HG03060 (cell line): Measurements from ENCODE around the gene BRI3BP.

ENCODE experiments used
- ATAC-seq: cut with Tn5 transposase; IDR thresholded peaks from one replicate; pipeline ENCODE4 v1.9.1; 2021; ENCODE audit warnings: low read depth, moderate number of reproducible peaks; ENCODE audit not compliant: unreplicated experiment

BRI3BP gene, protein sequence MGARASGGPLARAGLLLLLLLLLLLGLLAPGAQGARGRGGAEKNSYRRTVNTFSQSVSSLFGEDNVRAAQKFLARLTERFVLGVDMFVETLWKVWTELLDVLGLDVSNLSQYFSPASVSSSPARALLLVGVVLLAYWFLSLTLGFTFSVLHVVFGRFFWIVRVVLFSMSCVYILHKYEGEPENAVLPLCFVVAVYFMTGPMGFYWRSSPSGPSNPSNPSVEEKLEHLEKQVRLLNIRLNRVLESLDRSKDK

DNA sequence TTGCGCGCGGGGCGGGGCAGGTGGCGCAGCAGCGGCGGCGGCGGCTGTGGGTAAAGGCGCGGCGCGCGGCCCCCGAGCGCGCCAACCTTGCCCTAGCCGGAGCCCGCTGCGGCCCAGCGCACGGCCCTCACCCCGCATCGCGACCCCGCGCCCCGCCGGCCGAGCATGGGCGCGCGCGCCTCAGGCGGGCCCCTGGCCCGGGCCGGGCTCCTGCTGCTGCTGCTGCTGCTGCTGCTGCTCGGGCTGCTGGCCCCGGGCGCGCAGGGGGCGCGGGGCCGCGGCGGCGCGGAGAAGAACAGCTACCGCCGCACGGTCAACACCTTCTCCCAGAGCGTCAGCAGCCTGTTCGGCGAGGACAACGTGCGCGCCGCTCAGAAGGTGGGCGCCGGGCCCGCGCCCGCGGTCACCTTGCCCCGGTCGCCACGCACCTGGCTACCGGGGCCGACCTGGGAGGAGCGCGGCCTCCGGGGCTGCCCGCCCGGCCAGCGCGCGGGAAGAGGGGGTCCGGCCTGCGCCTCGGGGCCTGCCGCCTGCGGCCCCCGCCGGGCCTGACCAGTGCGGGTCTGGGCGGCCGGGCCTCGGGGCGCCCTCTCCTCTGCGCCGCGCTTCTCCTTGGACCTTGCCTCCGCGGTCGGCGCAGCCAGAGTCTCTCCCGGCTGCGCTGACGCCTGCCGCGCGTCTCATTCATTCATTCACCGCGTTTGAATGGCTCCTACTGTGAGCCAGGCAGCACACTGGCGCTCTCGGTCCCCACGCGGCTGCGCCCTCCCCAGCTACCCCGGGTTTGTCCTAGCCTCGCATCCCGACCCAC, at the start of gene BRI3BP:
BRI3BP (plus strand) TSS at position 20 of the 811 bp plus-strand sequence; CDS start at position 166, 146 bp downstream.
- ATAC-seq = no peak

DNA sequence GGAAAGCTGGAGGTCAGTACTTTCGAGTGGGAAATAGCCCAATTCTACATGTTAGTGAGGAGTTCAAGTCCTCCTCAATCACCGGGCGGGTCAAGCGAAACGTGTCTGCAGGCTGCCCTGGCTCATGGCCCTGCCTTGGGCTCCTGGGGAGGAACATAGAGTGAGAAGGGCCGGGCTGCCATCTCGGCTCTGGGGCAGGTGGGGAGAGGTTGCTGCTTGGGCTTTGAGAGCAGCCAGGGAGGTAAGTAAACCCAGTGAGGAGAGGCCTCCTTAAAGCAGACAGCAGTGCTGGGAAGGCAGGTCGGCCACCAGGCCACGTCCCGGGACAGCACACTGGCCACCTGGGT, 47.0 kb upstream of the BRI3BP start:
- ATAC-seq = no peak

DNA sequence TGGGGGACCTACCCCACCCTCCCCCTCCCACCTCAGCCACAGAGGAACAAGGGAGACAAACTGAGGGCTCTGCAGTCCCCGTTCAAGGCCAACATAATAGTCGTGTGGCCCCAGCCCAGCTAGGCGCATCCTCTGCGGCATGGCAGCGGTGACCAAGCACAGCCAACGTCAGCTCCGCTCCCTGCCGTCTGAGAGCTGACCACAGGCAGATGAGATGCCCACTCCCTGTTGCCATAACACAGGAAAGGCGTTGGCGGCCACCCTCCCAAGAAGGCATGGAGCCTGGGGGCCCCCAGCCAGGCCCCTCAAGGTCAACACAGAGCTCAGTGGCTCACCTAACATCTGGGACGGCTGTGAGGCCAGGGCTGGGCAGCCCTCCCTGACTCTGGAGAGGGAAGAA, 46.4 kb upstream of the BRI3BP start:
- ATAC-seq = no peak

DNA sequence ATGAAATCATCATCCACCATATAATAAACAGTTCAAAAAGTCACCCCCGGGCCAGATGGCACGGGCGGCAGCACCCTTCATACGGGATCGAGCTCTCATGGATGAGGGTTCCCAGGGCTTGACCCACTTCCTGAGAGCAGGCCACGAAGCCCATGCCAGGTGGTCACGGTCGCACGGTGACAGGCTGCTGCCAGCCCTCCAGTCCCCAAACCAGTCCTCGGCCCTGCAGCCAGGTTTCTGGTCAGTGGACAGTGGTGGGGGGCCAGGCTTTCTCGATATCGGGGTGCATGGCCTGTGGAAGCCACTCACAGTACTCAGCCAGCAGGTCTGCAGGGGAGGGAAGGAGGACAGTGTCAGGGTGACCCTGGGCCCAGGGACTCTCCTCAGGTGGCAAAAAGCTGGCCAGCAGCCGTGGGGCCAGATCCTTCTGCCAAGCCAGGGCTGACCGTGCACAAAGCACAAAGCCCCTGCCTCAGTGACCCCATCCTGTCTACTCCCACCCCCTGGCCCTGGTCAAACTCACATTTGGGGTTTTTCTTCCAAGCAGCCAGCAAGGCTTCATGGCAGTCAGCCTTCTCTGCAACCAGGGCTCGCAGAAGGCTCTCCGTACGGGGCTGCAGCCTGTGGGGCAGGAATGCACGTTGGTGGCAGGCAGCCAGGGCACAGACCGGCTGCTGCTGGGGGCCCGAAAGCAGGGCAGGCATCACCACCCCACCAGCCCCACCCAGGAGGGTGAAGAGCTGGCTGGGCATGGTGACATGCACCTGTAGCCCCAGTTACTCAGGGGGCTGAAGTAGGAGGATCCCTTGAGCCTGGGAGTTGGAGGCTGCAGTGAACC, 45.7 kb upstream of the BRI3BP start:
- ATAC-seq = no peak

DNA sequence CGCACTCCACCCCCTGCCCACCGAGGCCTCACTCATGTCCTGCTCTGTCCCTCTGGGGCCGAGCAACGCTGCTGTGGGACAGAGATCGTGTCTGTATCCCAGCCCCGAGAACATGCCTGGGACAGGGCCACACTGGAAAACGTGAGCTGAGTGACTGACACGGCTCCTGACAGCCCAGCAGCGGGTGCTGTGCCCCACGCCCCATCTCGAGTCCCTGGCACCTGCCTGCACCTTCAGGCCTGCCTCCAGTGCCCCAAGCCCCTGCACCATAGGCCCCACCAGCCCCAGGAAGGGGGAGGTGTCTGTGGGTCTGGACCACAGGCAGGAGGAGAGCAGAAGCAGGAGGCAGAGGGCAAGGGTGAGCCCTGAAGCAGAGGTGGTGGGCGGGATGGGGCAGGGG, 44.4 kb upstream of the BRI3BP start:
- no peak for ATAC-seq

DNA sequence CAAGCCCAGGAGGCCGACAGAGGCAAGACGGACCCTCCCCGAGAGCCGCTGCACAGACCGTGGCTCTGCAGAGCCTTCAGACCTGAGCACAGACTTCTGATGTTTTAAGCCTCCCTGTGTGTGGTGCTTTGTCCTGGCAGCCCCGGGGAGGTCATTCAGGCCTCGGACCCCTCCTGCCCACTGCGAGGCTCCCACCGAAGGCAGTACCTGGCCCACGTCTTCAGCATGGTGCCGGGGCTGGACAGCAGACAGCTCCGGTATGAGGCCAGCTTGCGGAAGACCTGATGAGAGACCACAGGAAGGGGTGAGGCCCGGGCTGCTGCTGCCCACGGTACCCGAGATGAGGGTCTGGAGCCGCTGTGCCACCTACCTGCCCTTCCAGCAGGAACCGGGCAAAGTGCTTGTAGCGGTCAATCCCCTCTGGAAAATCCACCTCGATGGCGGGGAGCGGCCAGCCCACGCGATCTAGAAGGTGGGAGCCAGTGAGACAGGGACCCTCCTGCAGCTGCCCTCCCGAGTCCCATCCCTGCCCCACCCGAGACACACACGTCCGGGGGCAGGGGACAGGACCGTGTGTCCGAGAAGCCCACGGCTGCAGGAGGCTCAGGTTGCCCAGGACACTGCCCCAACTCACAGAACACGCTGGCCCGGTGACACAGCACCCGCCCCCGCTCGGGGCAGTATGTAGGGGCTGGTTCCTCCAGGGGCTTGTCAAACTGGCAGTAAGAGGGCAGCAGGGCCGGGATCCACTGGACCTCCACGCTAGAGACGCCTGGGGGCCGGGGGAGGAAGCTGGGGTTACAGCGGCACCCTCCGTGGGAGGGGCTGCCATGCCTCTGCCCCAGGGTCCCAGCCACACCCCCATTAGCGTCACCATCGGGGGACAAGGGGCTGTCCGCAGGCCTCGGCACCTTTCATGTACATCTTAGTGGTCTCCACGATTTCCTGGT, 43.4 kb upstream of the BRI3BP start:
- no peak for ATAC-seq

DNA sequence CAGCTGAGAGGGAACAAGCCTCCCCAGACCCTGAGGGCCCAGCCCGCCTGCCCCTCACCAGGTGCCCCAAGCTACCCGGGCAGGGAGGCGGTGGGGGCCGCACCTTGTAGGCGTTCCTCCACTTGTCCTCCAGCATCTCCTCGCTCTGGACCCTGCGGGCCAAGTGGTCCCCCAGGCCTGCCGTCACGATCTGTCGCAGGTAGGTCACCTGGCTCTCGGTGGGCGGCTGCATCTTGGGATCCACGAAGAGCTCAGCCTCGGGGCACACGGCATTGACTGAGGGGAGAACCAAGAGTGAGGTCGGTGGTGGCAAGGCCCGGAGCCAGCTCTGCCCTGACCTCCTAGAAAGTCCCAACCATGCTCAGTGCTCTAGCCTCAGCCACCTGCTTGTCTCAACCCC, 41.1 kb upstream of the BRI3BP start:
- no peak for ATAC-seq

DNA sequence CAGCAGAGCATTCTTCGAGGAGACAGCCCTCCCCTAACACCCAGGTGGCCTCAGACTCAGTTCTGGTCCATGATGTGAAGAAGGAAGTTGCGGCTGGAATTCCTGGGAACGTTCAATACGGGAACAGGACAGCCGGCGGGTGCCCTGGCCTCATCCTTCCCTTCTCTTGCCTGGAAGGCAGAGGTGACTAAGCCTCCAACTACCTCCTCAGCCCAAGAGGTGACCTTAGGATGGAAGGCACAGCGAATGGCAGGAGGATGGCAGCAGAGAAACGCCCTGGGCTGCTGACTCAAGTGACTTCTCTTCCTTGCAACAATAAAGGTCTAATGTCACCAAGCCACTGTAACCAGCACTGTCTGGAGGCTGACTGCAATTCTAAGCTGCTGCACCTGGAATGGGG, 40.6 kb upstream of the BRI3BP start:
- ATAC-seq = no peak

DNA sequence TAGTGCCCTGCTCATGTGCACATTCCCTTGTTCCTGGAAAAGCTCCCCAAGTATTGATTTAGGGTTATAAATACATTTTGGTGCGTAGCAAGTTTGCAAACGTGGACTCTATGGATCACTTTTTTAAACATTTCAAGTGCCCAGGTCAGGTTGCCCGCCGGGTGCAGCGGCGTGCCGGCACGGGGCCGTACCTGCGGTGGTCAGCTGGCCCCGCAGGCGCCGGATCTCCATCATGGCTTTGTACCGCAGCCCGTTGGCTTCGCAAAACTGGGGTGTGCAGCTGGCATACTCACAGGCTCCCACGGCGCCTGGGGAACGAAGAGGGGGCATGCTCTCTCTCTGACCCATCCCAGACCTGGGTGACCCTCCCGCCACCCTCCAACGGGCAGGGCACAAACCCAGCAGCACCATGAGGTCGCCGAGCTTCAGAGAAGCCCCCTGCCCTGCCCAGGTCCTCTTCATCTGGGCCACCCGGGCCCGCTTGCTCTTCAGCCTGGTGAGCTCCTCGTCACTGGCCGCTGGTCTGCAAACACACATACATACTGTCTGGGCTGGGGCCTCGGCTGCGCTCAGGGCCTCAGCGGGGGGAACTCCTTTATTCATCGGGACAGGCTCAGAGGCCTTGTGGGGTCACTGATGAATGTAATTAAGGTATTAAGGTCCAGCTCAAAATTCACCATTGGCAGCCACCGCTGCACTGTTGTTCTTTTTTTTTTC, 39.6 kb upstream of the BRI3BP start:
- ATAC-seq = no peak

DNA sequence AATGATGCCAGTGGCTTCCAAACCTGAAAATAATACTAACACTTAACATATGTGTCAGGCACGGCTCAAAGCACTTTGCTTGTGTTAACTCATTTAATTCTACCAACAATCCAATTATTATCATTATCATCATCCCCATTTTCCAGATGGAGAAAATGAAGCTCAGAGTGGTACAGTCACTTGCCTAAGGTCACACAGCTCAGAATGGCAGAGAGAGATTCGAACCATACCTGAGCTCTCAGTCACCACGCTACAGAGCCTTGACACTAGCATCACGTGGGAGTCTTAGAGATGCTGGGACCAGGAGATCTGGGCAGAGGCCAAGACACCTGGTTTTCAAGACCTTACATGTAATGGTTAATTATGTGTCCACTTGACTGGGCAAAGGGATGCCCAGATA, 38.7 kb upstream of the BRI3BP start:
- ATAC-seq = no peak

DNA sequence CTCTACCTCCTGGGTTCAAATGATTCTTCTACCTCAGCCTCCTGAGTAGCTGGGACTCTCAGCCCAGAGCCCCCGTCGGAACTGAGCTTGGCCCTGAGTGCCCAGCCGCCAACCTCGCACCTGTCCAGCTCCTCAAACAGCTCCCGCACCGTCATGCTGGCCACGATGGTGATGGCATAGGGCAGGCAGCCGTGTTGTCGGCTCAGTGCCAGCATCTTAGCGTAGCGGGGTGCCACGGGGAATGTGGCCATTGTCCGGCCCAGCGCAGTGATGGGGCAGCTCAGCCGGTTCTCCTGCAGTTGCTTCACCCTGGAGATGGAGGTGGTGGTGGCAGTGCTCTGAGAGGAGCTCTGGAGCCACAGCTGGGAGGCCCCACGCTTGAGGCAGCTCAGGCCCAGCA, 36.9 kb upstream of the BRI3BP start:
- ATAC-seq = no peak

DNA sequence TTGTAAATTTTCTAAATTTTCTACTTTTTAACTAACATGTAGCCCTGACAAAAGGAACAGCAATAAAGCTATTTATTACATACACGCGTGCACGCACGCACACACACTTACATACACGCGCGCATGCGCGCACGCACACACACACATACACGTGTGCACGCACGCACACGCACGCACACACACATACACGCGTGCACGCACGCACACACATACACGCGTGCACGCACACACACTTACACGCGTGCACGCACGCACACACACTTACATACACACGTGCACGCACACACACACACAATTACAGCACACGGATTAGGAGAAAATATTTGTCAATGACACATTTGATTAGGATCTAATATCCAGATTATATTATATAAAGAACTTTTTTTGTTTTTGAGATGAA, 32.4 kb upstream of the BRI3BP start:
- ATAC-seq = no peak

DNA sequence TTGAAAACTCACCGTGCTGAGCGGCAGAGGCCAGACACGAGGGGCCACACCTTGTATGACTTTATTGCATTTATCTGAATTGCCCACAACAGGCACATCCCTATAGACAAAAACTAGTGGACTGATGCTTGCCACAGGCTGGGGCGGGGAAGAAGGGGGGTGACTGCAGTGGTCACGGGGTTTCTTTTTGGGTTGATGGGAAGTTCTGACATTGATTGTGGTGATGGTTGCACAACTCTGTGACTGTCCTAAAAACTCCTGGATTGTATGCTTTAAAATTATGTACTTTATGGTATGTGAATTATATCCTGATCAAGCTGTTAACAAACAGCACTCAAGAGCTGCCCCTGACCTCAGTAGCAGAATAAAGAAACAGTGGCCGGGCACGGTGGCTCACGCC, 30.2 kb upstream of the BRI3BP start:
- ATAC-seq = no peak

DNA sequence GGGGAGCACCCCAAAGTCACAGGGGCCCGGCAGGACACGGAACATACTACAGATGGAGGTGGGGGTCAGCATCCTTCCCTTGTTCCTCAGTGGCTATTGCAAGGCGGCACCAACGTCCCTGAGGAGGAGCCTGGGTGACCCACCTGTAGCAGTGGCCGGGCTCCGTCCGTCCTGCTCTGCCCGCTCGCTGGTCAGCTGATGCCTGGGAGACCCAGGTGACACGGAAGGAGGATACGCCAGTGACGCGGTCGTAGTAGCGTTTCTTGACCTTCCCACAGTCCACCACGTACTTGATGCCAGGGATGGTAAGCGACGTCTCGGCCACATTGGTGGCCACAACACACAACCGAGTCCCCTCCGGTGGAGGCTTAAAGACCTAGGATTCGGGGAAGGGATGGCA, 29.2 kb upstream of the BRI3BP start:
- no peak for ATAC-seq

DNA sequence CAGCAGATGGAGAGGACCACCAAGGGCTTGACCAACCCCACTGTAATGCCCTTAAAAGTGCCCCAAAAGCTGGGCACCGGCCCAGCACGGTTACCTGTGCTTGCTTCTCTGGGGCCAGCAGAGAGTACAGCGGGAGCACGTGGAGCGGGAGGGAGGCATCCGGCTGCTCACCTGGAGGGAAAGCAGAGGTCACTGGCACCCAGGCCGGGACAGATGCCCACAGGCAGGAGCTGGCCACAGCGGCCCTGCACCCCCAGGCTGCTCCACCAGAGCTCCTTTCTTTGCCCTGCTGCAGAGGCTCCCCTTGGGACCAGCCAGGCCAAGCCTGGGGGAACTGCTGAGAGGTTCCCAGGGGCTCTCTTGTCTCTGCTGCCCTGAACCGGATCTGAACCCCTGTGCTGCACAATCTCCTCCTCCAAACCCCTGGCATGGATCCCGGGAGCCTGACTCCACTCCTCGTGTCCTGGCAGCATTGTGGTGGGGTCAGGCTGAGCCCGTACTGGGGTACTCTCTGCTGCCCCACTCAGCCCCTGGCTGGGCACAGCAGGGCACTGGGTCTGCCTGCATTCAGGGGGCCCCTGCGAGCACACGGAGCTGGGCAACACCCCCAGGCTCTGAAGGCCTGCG, 28.5 kb upstream of the BRI3BP start:
- ATAC-seq = no peak

DNA sequence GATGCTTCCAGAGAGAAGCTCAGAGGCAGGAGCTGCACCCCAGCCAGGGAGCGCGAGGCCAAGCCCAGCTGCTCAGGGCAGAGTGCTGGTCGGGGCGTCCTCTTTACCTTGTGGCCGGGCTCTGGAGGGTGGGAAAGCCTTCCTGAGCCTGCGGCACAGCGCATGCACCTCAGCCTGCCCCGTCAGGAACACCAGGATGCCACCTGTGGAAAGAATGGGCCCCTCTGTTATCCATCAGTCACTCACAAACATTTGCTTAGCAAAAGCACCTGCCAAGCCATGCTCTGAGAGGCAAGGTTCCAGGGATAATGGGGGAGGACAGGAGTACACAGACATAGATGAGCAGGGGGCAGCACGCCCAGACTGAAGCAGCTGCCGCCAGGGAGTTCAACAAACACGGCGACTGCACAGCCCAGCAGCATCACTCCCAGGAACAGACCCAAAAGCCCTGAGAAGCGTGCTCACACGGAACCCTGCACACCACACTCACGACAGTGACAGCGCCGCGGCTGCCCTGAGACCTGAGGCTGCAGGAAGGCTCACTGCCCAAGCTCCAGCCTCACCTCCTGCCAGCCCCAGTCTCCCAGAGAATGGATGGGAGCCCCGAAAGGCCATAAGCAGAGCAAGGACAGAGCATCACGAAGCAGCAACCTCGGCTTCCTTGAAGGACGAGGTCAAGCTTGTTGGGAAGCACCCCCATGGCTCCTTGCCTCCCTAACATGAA, 26.3 kb upstream of the BRI3BP start:
- ATAC-seq = no peak

DNA sequence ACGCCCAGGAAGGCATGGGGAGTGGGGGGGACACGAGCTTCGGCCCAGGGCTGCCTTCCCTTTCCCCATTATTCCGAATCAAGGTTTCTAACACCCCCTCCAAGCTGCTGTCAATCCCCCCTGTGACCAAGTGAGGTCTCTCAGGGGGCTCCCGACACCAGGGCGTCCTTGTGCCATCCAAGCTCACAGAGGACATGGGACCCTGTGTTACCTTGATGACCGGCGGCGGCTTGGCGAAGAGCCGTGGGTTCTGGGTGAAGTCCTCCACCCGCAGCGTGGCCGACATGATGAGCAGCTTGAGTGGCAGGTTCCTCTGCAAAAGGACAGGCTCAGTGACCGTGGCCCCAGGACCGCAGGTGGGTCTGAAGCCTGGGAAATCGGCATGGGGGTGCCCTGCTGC, 24.8 kb upstream of the BRI3BP start:
- no peak for ATAC-seq

DNA sequence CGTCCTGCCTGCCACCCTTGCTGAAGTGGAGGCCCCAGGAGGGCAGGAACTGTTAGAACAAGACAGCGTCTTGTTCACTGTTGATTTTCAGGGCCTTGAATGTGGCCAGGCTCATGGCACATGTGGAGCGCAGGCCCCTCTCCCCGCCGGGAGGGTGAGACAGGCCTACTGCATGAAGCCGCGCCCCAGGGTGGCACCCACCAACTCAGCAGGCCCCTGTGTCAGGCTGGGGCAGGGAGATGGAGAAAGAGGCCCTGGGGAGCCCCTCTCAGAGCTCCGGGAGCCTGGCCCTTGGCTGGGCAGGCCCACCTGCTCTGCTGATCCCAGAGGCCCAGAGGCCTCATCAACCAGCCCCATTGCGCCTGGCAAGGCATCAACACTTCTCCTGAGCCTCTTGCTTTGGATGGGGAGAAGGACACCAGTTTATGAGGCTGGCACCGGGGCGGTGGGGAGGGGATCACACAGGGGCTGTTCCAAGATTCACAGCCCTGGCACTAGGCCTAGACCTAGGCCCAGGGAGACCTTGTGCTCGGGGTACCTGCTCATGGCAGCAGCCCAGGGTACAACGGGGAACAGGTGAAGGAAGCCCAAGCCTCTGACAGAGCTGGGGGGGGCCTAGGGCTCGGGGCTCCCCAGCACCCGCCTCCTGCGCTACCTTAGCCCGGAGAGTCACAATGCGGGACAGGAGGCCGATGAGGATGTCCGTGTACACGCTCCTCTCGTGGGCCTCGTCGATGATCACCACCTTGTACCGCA, 22.6 kb upstream of the BRI3BP start:
- ATAC-seq = no peak
